ENCODE measurements around the gene HIVEP3.

DNA sequence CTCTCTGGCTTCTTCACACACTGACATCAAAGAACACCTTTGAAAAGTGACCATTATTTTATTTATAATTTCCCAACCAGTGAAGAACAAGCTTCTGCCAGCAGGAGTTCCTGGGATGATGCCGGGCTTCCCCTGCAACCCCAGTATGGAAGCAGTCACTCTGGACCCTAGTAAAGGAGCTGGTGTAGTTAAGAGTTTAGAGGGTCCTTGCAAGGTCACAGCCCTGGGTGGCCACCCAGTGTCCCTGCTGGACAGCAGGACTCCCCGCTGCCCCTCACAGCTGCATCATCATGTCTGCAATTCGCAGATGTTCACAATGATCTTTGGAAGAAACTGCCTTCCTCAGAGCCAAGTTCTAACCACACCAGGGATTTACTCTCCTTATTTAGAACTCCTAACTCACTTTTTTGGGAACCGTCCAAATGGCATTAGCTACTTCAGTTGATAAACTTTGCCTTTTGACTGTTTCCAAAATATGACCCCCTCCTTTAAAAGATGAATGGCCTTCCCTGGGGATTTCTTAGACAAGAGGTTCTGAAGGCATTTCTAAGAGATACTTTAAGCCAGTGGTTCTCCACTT is 90.6 kb downstream of the HIVEP3 start:
- TF ChIP-seq, protein P1, sequence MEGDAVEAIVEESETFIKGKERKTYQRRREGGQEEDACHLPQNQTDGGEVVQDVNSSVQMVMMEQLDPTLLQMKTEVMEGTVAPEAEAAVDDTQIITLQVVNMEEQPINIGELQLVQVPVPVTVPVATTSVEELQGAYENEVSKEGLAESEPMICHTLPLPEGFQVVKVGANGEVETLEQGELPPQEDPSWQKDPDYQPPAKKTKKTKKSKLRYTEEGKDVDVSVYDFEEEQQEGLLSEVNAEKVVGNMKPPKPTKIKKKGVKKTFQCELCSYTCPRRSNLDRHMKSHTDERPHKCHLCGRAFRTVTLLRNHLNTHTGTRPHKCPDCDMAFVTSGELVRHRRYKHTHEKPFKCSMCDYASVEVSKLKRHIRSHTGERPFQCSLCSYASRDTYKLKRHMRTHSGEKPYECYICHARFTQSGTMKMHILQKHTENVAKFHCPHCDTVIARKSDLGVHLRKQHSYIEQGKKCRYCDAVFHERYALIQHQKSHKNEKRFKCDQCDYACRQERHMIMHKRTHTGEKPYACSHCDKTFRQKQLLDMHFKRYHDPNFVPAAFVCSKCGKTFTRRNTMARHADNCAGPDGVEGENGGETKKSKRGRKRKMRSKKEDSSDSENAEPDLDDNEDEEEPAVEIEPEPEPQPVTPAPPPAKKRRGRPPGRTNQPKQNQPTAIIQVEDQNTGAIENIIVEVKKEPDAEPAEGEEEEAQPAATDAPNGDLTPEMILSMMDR (optimal IDR thresholded peaks at IDR 0.05 in 1 of 3, IDR thresholded peaks at IDR 0.05 in 1 of 3, conservative IDR thresholded peaks at IDR 0.05 in 1 of 3; ENCODE audit: extremely low read depth in 1 of 3, insufficient read depth in 2 of 3, low read length in 3 of 3) = no peak
- TF ChIP-seq EZH2 (IDR thresholded peaks at IDR 0.05; ENCODE audit: low read length) = no peak

All from keratinocyte (primary cell).